HG03571 (cell line): ENCODE data around the gene RPS15.
"Not testable (repeated sequence)": the region's sequence is repeated elsewhere in the genome, so short reads cannot be mapped to it uniquely, and the experiment has no call there.

Experiments used
- ATAC-seq: cut with Tn5 transposase; IDR thresholded peaks from one replicate; pipeline ENCODE4 v1.9.1; 2021; ENCODE audit not compliant: unreplicated experiment

Gene RPS15

DNA sequence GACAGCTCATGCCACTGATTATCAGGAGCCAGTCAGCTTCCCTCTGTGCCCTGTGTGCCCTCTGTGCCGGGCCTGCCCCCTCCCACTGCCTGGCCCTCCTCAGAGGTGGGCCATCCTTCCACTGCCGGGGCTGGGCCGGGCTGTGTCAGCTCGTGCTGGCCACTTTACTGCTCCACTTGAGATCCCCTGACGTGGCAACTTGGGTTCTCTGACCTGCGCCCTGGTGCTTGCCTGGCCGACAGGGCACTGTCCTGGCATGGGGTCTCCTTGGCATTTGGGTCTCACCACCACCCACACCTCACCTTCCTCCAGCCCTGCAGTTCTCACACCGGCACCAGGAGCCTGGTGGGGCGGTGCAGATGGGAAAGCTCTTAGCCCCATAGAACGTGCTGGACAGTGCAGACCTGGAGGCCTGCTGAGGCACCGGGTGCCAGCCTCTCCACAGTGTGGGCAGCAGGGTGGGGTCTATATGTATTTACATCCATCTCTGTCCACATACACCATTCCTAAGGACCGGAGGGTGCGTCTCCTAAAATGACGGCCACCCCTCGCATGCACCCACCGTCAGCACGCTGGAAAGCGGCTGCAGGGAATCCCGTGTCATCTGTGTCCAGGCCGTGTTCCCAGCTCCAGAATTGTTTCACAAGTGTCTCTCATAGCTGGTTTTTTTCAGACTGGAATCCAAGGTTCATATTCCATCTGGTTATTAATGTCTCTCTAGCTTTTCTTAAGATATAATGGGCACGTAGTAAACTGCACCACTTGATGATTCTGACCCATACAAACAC is 19.1 kb upstream of the RPS15 start:
- no peak for ATAC-seq

GRCh38 chr19:1420085-1420484 is 18.1 kb upstream of the RPS15 start:
- not testable (repeated sequence) for ATAC-seq

DNA sequence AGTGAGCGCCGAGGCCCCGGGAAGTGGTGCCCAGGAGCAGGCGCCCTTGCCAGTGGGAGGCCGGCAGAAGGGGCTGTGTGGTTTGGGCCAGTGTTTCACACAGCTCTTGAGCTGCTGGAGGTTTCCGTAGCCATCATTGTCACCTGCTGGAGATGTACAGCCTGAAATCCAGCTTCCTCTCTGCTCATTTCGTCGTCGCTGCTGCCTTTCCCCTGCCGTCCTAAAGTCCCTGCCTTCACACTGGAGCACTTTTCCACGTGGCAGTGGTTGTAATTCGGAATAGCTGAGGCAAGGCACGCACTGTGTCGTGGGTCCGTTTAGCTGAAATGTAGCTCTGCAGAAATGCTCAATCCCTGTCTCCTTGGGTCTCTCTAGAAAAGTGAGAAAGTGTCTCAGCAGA is 17.6 kb upstream of the RPS15 start:
- ATAC-seq, result no peak

GRCh38 chr19:1421218-1421957 is 16.8 kb upstream of the RPS15 start:
- no peak for ATAC-seq

DNA sequence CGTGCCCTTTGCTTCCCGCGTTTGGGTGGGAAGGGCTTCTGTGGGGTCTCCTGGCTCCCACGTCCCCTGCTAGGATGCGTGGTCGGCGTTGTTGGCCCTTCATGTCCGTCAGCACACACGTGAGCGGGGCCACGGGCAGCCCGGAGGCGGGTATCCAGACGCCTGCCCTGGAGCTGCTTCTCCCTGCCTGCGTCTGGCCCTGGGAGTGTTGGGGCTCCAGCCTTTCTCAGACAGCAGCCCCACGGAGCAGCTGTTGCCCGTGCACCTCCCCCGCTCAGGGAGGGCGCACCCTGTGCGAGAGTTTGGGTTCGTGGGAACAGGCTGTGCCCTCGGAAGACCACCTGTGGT is 16.3 kb upstream of the RPS15 start:
- no peak for ATAC-seq

GRCh38 chr19:1422360-1422759 is 15.8 kb upstream of the RPS15 start:
- no peak for ATAC-seq

DNA sequence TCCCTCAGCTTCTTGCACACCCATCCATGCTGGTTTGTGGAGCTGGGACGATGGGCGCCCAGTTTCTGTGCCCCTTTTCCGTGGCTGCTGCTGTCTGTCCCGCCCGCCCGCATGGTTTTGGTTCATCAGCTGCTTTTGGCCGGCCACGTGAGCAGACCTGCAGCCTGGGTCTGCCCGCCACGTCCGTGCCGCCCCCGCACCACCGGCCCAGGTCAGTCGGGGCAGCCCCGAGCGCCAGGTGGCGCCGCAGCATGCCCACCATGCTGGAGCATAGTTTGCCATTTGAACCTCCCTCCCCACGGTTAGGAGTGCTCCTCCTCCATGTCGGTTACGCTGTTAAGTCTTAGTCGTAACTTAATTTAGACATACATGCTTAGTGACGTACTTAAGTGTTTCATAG is 15.3 kb upstream of the RPS15 start:
- no peak for ATAC-seq

DNA sequence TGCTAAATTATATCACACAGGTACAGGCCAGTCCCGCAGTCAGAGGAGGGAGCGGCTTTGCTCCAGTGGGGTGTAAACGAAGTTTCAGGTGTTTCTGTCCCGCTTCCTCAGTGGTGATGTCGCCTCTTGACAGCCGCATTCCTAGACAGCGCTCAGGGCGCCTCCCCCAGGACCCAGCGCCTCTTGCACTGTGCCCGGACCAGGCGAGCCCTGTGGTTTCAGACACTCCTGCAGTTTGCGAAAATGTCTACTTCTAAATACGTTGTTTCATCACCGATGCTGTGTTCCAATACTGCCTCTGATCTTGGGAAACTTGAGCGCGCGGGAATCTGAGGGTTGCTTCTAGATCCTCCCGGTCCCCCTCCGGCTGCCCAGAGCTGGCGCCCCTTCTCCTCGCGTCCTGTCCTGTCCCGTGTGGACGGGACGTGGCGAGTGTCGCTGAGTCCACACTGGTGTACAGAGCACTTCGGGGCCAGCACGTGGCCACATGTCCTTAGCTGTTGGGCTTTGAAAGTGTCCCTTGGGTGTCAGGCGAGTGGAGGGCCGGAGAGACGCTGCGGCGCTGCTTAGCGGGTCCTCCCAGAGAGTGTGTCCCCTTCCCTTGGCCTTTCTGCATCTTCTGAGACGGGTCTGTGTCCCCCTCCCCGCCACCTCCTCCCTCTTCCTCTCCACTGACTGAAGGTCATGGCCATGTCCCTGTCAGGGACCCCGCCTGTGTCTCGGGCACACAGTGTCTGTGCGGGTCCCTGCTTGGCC is 14.6 kb upstream of the RPS15 start:
- ATAC-seq, result no peak

DNA sequence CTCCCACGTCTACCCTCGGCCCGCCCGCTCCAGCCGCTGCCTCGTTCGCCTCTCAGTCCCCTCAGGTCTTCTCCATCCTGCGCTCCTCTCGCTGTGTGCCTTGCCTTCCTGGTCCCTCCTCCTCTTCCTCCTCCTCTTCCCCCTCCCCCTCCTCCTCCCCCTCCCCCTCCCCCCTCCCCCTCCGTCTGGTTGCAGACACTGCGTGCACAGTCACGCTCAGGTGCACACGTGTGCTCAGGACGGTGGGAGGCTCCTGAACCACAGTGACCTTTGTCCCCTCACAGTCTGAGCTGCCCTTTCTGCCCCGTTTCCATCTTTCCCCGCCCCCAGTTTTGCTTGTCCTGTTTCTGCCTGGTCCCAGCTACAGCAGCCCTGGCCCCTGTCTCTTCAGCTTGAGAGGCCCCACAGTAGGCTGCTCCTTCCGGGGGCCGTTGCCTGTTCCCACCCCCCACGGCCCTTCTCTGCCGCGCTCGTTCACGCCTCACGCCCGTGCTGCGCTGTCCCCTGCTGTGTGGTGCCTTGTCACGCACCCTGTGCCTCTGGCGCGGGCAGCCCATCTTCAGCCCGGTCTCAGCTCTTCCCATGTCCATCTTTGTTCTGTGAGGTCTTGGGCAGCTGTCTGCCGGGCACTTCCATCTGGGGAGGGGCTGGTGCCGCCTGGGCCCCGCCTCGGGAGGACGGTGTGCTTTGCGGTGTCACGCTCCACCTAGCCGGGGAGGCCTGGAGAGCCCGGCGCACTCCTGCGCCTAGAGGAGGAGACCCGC is 13.8 kb upstream of the RPS15 start:
- ATAC-seq, result no peak

GRCh38 chr19:1425102-1425837 is 12.9 kb upstream of the RPS15 start:
- ATAC-seq, result no peak

DNA sequence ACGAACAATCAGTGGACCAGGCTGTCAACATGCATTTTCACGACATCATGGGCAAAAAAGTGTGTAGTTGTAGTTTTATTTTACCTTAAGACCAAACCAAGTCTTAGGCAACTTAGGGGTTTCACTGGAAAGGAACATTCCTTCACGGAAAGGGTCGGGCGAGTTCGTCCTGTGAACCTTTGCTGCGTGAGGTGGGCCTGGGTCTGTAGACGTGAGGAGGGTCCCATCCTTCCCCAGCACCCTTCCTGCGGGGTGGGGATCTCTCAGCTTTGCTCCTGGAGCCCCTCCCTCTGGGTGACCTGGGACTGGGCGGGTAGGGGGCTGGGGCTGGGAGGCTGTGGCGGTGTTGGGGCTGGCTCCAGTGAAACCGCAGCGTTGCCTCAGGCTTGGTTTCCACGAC is 12.3 kb upstream of the RPS15 start:
- no peak for ATAC-seq

GRCh38 chr19:1426736-1427135 is 11.5 kb upstream of the RPS15 start:
- ATAC-seq, result no peak

GRCh38 chr19:1427221-1427920 is 10.8 kb upstream of the RPS15 start:
- no peak for ATAC-seq

DNA sequence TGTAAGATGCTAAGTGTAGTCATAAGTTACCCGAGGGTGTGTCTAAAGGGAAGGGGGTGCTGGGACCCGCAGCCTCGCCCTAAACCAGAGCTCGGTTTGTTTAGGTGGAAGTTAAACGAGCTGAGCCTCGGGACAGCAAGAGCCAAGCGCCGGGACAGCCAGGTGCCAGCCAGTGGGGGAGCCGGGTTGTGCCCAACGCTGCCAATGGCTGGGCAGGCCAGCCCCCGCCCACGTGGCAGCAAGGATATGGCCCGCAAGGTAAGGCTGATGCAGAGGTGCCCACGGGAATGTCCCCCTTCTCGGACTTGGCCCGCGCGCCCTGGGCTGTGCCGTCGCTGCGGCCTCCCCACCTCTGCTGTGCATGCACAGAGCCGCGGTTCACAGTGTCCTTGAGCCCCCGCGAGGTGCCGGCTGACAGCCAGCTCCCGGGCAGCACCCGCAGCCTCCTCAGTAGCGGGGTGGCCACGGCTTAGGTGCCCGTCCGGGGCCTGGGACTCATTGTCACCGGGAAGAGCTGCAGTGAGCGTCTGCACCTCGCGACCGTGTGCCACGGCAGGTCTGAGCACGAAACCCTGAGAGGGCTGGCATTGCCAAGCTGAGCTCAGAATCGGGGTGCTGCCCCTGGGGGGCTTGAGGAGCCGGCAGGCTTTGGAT is 9.3 kb upstream of the RPS15 start:
- no peak for ATAC-seq

DNA sequence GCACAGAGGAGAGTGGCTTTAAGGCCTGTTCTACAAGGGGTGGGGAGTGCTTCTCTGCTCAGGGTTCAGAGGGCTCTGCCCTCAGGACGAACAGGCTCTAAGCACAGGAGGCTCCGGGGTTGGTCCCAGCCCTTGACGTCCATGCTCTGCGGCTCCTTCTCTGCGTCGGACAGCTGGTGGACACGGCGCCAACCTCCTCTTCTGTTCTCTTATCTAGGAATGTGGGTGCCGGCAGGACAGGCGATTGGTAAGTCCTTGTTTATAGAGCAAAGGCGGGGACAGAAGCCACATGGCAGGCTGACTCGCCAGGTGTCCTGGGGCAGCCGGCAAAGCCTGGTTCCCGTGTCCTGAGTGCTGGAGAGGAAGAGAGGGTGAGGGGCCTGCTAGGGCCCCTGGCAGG is 8.4 kb upstream of the RPS15 start:
- no peak for ATAC-seq

DNA sequence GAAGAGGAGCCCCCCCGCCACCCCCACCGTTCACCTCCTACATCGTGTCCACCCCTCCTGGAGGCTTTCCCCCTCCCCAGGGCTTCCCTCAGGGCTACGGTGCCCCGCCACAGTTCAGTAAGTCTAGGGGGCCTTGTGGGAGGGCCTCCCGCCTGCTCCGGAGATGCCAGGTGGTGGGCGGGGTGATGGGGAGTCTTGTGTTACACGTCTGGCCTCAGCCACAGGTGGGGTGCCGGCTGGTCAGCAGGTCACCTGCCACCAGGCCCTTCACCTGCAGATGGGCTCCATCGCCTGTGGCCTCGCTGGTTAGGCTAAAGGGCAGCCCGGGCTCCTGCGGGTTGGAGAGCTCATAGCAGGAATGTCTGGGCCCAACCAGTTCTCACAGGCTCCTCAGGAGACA is 8.0 kb upstream of the RPS15 start:
- ATAC-seq, result no peak

GRCh38 chr19:1431759-1432506 is 6.3 kb upstream of the RPS15 start:
- no peak for ATAC-seq

- ATAC-seq, result no peak
These were observed 5.7 kb upstream of the RPS15 start for GRCh38 chr19:1432507-1432887.
